Pancreas (tissue), 10 donors: ENCODE measurements around the gene AIF1L. TPM values are rescaled to one million over a fixed set of nuclear protein-coding genes. Genes with fewer than 3 reads are reported as not detected.

ENCODE experiments used
- ATAC-seq, 4 donors: fragments of 200-7000 bp; cut with Tn5 transposase; one replicate each; pipeline versions ENCODE4 v1.8.0 to v1.9.1; 2020; ENCODE audit warnings: mild to moderate bottlenecking in 4 of 4, moderate library complexity in 4 of 4
- DNase-seq, 6 donors: peaks; one replicate each; pipeline ENCODE4 v3.0.0-alpha.2; 2020
- FAIRE-seq: peaks from 2 replicates; lab custom pipeline; 2012; peaks lifted over from hg19 to GRCh38; lab: Jason Lieb, UNC
- H3K27ac ChIP-seq, 4 donors: fragments of 200-600 bp; sonication (generic); 1 replicate in 3 of 4; 2 replicates in 1 of 4; pipeline versions ENCODE4 v1.5.0 to v1.8.0; 2020
- H3K27me3 ChIP-seq, 4 donors: fragments of 200-600 bp; one replicate each; pipeline ENCODE4 v1.8.0; 2021
- H3K36me3 ChIP-seq, 3 donors: fragments of 200-600 bp; sonication (generic) in 1 of 3; one replicate each; pipeline versions ENCODE4 v1.5.0 to v1.8.0; 2020 to 2021
- H3K4me1 ChIP-seq, 3 donors: fragments of 200-600 bp; one replicate each; pipeline ENCODE4 v1.8.0; 2021
- H3K4me3 ChIP-seq, 4 donors: fragments of 200-600 bp; sonication (generic) in 2 of 4; one replicate each; pipeline versions ENCODE4 v1.5.0 to v1.8.0; 2020 to 2021
- H3K9me3 ChIP-seq, 4 donors: fragments of 200-600 bp; one replicate each; pipeline ENCODE4 v1.8.0; 2021
- CTCF ChIP-seq, 4 donors: fragments of 200-600 bp; sonication (generic) in 3 of 4; IDR thresholded peaks; one replicate each; pipeline versions ENCODE4 v1.5.0 to v1.8.0; 2021; ENCODE audit warnings: antibody characterized with exemption in 4 of 4
- whole genome bisulfite sequencing, 2 donors: extraction: QIAGEN DNeasy Blood & Tissue Kit; methylation state at CpG; one replicate each; pipeline ENCODE4 v1.1.7; 2013; 5-methylcytosine and 5-hydroxymethylcytosine counted together
- intact Hi-C, 3 donors: fragments of 100-400 bp; cut with DNase I; formaldehyde crosslinking; loops; one replicate each; pipeline versions ENCODE4 v1.11.1 to v1.14.2; 2022
- polyA plus RNA-seq, 2 donors: library from polyadenylated mRNA; stranded (reverse); fragments of 200-250 nt; gene quantifications; one replicate each; pipeline ENCODE4 v1.2.3, GENCODE V29; 2013
- total RNA-seq, 6 donors: library from RNA; stranded (reverse); fragmentation: NEBNext Ultra II Directional in 4 of 6; extraction: Animal tissue kit (Norgen Biotek cat#: 25700) in 4 of 6; gene quantifications; one replicate each; pipeline versions ENCODE4 v1.2.1 to v1.2.4, GENCODE V29; 2021 to 2023
- donor health status: healthy with polysubstance abuse.
- donor health status: DM: no; HTN: no; CAD: no; lungs with moderate emphysema.
- donor health status: DM: no; HTN: no; CAD: no.
- donor health status: control.
- donor health status: control.
- donor health status: Bipolar disorder and iron deficiency.
- donor health status: DM: yes; HTN: yes; CAD: no.
- donor health status: DM: no; HTN: no; CAD: no.
- donor health status: DM: no; HTN: no; CAD: no.
- donor health status: DM: yes; HTN: yes; CAD: no.

AIF1L gene
- total and polyA plus RNA-seq, 8 donors, result 2.4 to 5.0 (median 4.1) TPM

DNA sequence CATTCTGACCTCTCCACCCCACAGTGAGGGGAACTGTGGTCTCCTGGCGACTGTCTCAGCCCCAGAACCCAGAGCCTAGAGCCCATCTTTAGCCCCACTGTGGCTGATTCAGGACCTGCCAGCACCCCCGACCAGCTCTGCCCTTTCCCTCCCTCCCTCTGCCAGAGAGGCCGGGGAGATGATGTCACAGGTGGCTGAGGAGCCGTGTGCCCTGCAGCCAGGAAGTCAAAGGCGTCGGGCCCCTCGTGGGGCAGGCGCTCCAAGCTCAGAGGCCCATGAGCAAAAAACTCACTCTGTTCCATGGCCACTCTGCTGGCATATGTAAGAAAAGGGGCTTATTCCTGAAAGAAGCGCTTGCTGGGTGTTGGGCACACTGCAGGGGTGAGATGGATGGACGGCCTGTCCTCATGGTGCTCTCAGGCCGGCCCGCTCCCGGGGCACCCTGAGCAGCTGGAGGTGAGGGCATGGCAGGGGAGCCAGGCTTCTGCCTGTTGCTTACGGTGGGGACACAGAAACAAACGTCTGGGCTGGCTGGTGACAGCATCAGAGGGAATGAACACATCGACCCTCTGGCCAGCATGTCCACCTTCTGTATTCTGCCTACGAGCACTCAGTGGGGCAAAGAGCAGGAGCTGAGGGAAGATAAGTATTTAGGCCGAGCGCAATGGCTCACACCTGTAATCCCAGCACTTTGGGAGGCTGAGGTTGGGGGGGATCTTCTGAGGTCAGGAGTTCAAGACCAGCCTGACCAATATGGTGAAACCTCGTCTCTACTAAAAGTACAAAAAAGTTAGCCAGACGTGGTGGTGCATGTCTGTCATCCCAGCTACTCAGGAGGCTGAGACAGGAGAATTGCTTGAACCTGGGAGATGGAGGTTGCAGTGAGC lies 46.3 kb upstream of the AIF1L start:
- Histone ChIP-seq H3K9me3 (no peaks in the 10 kb centered on the region), H3K4me1 (no peaks in the 10 kb centered on the region), H3K27ac (no peak overlapping the region), H3K4me3 (no peak overlapping the region), H3K27me3 (no peaks in the 10 kb centered on the region), H3K36me3 (no peaks in the 10 kb centered on the region)
- WGBS, 2 donors, result 47 to 55% methylated on average over 21 of the region's 21 CpGs
- no peak for TF ChIP-seq CTCF (IDR thresholded peaks at IDR 0.05)
- FAIRE-seq, result no peak
- no peak for DNase-seq
- ATAC-seq, result no peak
- intact Hi-C loops, result loop anchor here in 2 of 3 donors (10.0 kb wide), 2 partner anchors 345 to 355 kb away; partner anchors contain the start of gene EXOSC2 (in 1 of the 2)

DNA sequence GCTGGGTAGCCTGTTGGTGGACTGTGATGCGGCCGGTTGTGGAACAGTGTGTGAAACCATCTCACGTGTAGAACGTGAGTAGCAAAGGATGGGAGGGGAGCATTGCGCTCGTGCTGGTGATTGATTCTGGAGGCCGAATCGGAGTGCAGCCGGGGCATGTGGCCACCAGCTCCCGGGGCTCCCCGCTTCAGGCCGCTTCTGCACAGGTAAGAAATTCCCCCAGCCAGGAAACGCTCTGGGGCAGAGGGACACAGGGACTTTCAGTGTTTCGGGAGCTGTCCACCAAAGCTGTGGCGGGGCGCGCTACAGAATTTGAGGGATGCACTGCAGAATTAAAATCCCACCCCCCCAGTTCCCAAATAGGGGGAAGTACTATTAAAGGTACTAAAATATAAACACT lies 45.5 kb upstream of the AIF1L start:
- H3K36me3 ChIP-seq, result no peaks in the 10 kb centered on the region
- no peak overlapping the region for H3K27ac ChIP-seq
- no peaks in the 10 kb centered on the region for H3K4me1 ChIP-seq
- intact Hi-C loops, result no loop called here
- no peak for TF ChIP-seq CTCF (IDR thresholded peaks at IDR 0.05)
- 65 to 78% methylated on average over 17 of the region's 17 CpGs for WGBS, 2 donors
- no peak overlapping the region for H3K4me3 ChIP-seq
- ATAC-seq, result no peak
- FAIRE-seq, result no peak
- no peaks in the 10 kb centered on the region for H3K27me3 ChIP-seq
- no peaks in the 10 kb centered on the region for H3K9me3 ChIP-seq
- no peak for DNase-seq

- DNase-seq, result no peak
- intact Hi-C loops, result no loop called here
Observed at GRCh38 chr9:131051592-131052517, 44.5 kb upstream of the AIF1L start.

DNA sequence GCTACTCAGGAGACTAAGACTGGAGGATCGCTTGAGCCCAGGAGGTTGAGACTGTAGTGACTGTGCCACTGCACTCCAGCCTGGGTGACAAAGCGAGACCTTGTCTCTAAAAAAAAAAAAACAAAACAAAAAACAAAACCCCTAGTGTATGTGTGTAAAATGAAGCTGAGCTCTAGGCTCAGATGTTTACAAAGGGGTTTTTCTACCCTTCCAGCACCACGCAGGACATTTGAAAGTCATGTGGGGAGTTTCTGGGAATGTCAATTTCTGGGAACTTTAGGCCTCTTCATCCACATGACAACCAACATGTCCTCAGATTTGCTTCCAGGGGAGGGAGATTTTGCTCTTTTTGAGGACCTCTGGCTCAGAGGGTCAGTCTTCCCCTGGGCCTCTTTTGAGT lies 42.4 kb upstream of the AIF1L start:
- Histone ChIP-seq H3K27me3 (no peaks in the 10 kb centered on the region), H3K4me3 (no peak overlapping the region), H3K9me3 (no peaks in the 10 kb centered on the region), H3K36me3 (no peaks in the 10 kb centered on the region), H3K4me1 (no peaks in the 10 kb centered on the region), H3K27ac (no peak overlapping the region)
- no peak for FAIRE-seq
- intact Hi-C loops, result no loop called here
- no peak for TF ChIP-seq CTCF (IDR thresholded peaks at IDR 0.05)
- no peak for DNase-seq
- no peak for ATAC-seq
- WGBS, 2 donors, result 74 to 82% methylated on average over 3 of the region's 3 CpGs

More at GRCh38 chr9:131051592-131052517, 44.5 kb upstream of the AIF1L start:
- Histone ChIP-seq H3K27me3 (no peaks in the 10 kb centered on the region), H3K36me3 (no peaks in the 10 kb centered on the region), H3K9me3 (no peaks in the 10 kb centered on the region), H3K27ac (no peak overlapping the region), H3K4me3 (no peak overlapping the region), H3K4me1 (no peaks in the 10 kb centered on the region)
- no peak for ATAC-seq
- no peak for TF ChIP-seq CTCF (IDR thresholded peaks at IDR 0.05)
- no peak for FAIRE-seq
- 49 to 58% methylated on average over 25 of the region's 25 CpGs for WGBS, 2 donors
